TTC549 (cell line): ENCODE measurements around the gene LSM7.

Experiments used
- FAIRE-seq: peaks from 2 replicates; lab custom pipeline; 2012; peaks lifted over from hg19 to GRCh38; lab: Jason Lieb, UNC

LSM7 gene

GRCh38 chr19:2338055-2338615 lies 9.7 kb upstream of the LSM7 start:
- FAIRE-seq: no peak

GRCh38 chr19:2337329-2337707 lies 8.9 kb upstream of the LSM7 start:
- FAIRE-seq: no peak

- FAIRE-seq: no peak
Measured at GRCh38 chr19:2336528-2337328, 8.3 kb upstream of the LSM7 start.

GRCh38 chr19:2335848-2336247 lies 7.5 kb upstream of the LSM7 start:
- no peak for FAIRE-seq

- no peak for FAIRE-seq
Measured at GRCh38 chr19:2334986-2335846, 6.8 kb upstream of the LSM7 start.

GRCh38 chr19:2334426-2334825 lies 6.0 kb upstream of the LSM7 start:
- FAIRE-seq: no peak

GRCh38 chr19:2333807-2334211 lies 5.4 kb upstream of the LSM7 start:
- FAIRE-seq: no peak

- FAIRE-seq: no peak
Measured at GRCh38 chr19:2333027-2333806, 4.8 kb upstream of the LSM7 start.

- no peak for FAIRE-seq
Measured at GRCh38 chr19:2332341-2333026, 4.1 kb upstream of the LSM7 start.

- FAIRE-seq: no peak
Measured at GRCh38 chr19:2331601-2332246, 3.3 kb upstream of the LSM7 start.

- FAIRE-seq: no peak
Measured at GRCh38 chr19:2330632-2331284, 2.4 kb upstream of the LSM7 start.

- no peak for FAIRE-seq
Measured at GRCh38 chr19:2330255-2330631, 1.9 kb upstream of the LSM7 start.

GRCh38 chr19:2329501-2329916 lies 1.1 kb upstream of the LSM7 start:
- no peak for FAIRE-seq

- no peak for FAIRE-seq
Measured at GRCh38 chr19:2329149-2329478, 728 bp upstream of the LSM7 start.

GRCh38 chr19:2327773-2328400 lies 499 bp downstream of the LSM7 start:
- FAIRE-seq: peak; percentile 81

GRCh38 chr19:2326699-2327360 lies 1.6 kb downstream of the LSM7 start:
- no peak for FAIRE-seq

- no peak for FAIRE-seq
Measured at GRCh38 chr19:2325281-2326046, 2.9 kb downstream of the LSM7 start.

GRCh38 chr19:2324220-2324948 lies 4.0 kb downstream of the LSM7 start:
- FAIRE-seq: no peak
